ENCODE measurements around the gene TMEM115. TPM values are rescaled to one million over a fixed set of nuclear protein-coding genes. Genes with fewer than 3 reads are reported as not detected.

TMEM115 gene
- total RNA-seq, 1 experiment from 2014 or later, result 35.4 TPM

- no peak for DNase-seq (ENCODE audit: low spot score)
- in situ Hi-C loops (cut with HindIII; ENCODE audit: low sequenced_read_pairs), result no loop called here
Measured at GRCh38 chr3:50340147-50340447, 19.2 kb downstream of the TMEM115 start.

GRCh38 chr3:50339485-50340146, 19.7 kb downstream of the TMEM115 start:
- no peak for DNase-seq (ENCODE audit: low spot score)
- in situ Hi-C loops (cut with HindIII; ENCODE audit: low sequenced_read_pairs), result no loop called here

- no peak for DNase-seq (ENCODE audit: low spot score)
- in situ Hi-C loops (cut with HindIII; ENCODE audit: low sequenced_read_pairs), result no loop called here
Measured at GRCh38 chr3:50338965-50339364, 20.4 kb downstream of the TMEM115 start.

- in situ Hi-C loops (cut with HindIII; ENCODE audit: low sequenced_read_pairs), result no loop called here
- DNase-seq (ENCODE audit: low spot score), result peak; percentile 99
Measured at GRCh38 chr3:50337175-50337861, 22.0 kb downstream of the TMEM115 start.

DNA sequence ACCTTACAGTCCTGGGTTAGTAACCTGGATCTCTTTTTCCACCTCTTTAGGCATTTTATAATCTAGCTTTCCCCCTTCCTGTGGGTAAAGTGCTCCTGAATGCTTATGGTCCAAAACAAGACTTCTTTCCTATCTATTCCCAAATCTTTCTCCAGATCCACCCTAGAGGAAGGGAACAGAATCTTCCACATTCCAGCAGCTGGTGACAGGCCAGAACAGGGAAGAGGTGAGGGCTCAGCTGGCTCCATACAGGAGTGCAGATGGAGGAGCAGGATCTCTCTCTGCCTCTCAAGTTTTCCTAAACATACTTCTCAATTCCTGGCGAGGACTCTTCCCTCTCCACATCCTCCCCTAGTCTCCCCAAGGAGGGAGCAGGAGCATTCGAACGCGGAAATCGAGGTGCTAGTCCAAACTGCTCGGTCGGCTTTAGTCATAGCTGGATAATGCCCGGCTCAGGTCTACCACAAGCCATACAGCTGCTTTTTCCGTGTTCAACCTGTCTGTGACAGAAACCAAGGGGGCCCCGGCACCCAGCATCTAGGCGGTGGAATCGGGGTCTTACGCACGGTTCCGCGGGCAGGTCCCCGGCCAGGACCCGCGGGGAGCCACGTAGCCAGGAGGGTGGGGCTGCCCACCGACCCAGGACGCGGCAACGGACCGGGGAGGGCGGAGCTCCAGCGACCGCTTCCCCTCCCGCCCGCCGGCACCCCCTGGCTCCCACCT, 22.7 kb downstream of the TMEM115 start:
- no peak for DNase-seq (ENCODE audit: low spot score)
- in situ Hi-C loops (cut with HindIII; ENCODE audit: low sequenced_read_pairs), result no loop called here

GRCh38 chr3:50334339-50335075, 24.8 kb downstream of the TMEM115 start:
- in situ Hi-C loops (cut with HindIII; ENCODE audit: low sequenced_read_pairs), result no loop called here
- DNase-seq (ENCODE audit: low spot score), result no peak

- in situ Hi-C loops (cut with HindIII; ENCODE audit: low sequenced_read_pairs), result no loop called here
- no peak for DNase-seq (ENCODE audit: low spot score)
Measured at GRCh38 chr3:50333744-50334328, 25.5 kb downstream of the TMEM115 start.

GRCh38 chr3:50331364-50331907, 27.9 kb downstream of the TMEM115 start:
- in situ Hi-C loops (cut with HindIII; ENCODE audit: low sequenced_read_pairs), result no loop called here
- no peak for DNase-seq (ENCODE audit: low spot score)

DNA sequence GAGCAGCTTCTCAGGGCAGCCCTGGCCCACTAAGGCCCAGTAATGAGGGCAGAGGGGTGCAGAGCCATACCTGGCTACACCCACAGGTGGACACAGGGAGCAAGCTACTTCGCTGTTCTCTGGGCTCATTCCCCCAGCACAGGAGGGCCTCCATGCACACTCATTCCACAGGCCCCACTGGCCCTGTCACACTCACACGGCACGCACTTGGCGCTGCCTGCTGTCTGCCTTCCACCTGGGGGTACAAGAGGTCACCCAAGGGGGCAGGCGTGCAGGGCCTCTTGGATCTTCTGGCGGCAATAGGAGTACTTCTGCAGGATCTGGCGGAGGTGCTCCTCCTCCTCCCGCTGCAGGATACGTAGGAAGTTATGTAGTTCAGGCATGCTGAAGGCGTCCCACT, 29.0 kb downstream of the TMEM115 start:
- in situ Hi-C loops (cut with HindIII; ENCODE audit: low sequenced_read_pairs), result no loop called here
- DNase-seq (ENCODE audit: low spot score), result no peak

GRCh38 chr3:50327943-50328691, 31.2 kb downstream of the TMEM115 start, which contains the start of gene TUSC2:
Gene TUSC2 (minus strand): TSS chr3:50328223. CDS start chr3:50328099, 124 bp downstream.
- DNase-seq (ENCODE audit: low spot score), result peak; percentile 98
- in situ Hi-C loops (cut with HindIII; ENCODE audit: low sequenced_read_pairs), result loop anchor here (5.0 kb wide), 1 partner anchor 86 kb away; no protein-coding TSS in a partner anchor

DNA sequence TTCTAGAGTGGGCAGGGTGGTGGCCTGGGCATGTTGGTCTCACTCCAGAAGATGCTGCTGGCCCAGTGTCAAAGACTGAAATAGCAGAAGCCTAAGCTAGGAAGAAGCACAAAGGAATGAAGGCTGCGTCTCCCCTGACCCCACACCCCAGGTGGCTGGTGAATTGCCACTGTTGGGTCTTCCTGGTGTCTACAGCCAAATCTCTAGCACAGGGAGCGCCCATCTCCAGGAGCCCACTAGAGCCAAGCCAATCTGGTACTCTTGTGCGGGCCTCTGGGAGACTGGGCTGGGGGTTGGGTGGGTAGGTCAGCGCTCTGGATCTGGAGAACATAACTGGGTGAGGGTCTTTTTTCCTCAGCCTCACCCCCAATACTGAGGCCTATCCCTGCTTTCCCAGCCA, 32.2 kb downstream of the TMEM115 start:
- no peak for DNase-seq (ENCODE audit: low spot score)
- in situ Hi-C loops (cut with HindIII; ENCODE audit: low sequenced_read_pairs), result loop anchor here (5.0 kb wide), 1 partner anchor 85 kb away; no protein-coding TSS in a partner anchor

- no peak for DNase-seq (ENCODE audit: low spot score)
- in situ Hi-C loops (cut with HindIII; ENCODE audit: low sequenced_read_pairs), result loop anchor here (5.0 kb wide), 1 partner anchor 84 kb away; no protein-coding TSS in a partner anchor
Measured at GRCh38 chr3:50326182-50326541, 33.2 kb downstream of the TMEM115 start.

- DNase-seq (ENCODE audit: low spot score), result no peak
- in situ Hi-C loops (cut with HindIII; ENCODE audit: low sequenced_read_pairs), result loop anchor here (5.0 kb wide), 1 partner anchor 83 kb away; no protein-coding TSS in a partner anchor
Measured at GRCh38 chr3:50325497-50326181, 33.7 kb downstream of the TMEM115 start.

- in situ Hi-C loops (cut with HindIII; ENCODE audit: low sequenced_read_pairs), result loop anchor here (5.0 kb wide), 1 partner anchor 83 kb away; no protein-coding TSS in a partner anchor
- DNase-seq (ENCODE audit: low spot score), result no peak
Measured at GRCh38 chr3:50325113-50325480, 34.2 kb downstream of the TMEM115 start.

- DNase-seq (ENCODE audit: low spot score), result peak; percentile 74
- in situ Hi-C loops (cut with HindIII; ENCODE audit: low sequenced_read_pairs), result loop anchor here (5.0 kb wide), 1 partner anchor 82 kb away; no protein-coding TSS in a partner anchor
Measured at GRCh38 chr3:50324351-50325112, 34.8 kb downstream of the TMEM115 start.

- in situ Hi-C loops (cut with HindIII; ENCODE audit: low sequenced_read_pairs), result no loop called here
- DNase-seq (ENCODE audit: low spot score), result no peak
Measured at GRCh38 chr3:50323614-50324199, 35.6 kb downstream of the TMEM115 start.

Measured in G401 (cell line).